Lower leg skin (tissue), 4 donors: ENCODE measurements around the gene ZNF138. TPM values are rescaled to one million over a fixed set of nuclear protein-coding genes. Genes with fewer than 3 reads are reported as not detected.
A peak's percentile ranks its signal among the peaks of the same experiment; 100 is the strongest.
"Not testable (repeated sequence)": the region's sequence is repeated elsewhere in the genome, so short reads cannot be mapped to it uniquely, and the experiment has no call there.

Experiments
- DNase-seq, 2 donors: peaks; one replicate each; pipeline ENCODE4 v3.0.0-alpha.2; 2019; ENCODE audit warnings: low spot score in 2 of 2
- H3K4me3 ChIP-seq: fragments of 200-600 bp; sonication (generic); 2 replicates; pipeline ENCODE4 v1.5.1; 2017; ENCODE audit warnings: mild to moderate bottlenecking, low read depth; ENCODE audit not compliant: poor library complexity, severe bottlenecking
- CTCF ChIP-seq, 3 donors: fragments of 450-650 bp; IDR thresholded peaks; one replicate each; pipeline ENCODE4 v1.5.1; 2016; ENCODE audit warnings: antibody characterized with exemption in 3 of 3, mild to moderate bottlenecking in 3 of 3, moderate library complexity in 2 of 3
- POLR2A ChIP-seq, 2 donors: fragments of 450-650 bp; IDR thresholded peaks; one replicate each; pipeline ENCODE4 v1.6.1; 2016 to 2017; ENCODE audit warnings: antibody characterized with exemption in 2 of 2, mild to moderate bottlenecking in 1 of 2, moderate library complexity in 1 of 2
- WGBS, 2 donors: methylation state at CpG; one replicate each; pipeline ENCODE4 v1.1.5; 2018; 5-methylcytosine and 5-hydroxymethylcytosine counted together
- intact Hi-C: fragments of 100-400 bp; cut with DNase I; formaldehyde crosslinking; loops from one replicate; pipeline ENCODE4 v1.15.0; 2023; ENCODE audit warnings: low total_unique reads
- total RNA-seq, 4 donors: library from RNA; depleted of rRNA; stranded (reverse); fragments of >200 nt; gene quantifications; one replicate each; pipeline ENCODE4 v1.1.0, GENCODE V29; 2016

The ZNF138 gene
- total RNA-seq, 4 donors from 2014 or later, result 21.8 to 36.0 (median 25.2) TPM

- no peak overlapping the region for H3K4me3 ChIP-seq
- TF ChIP-seq POLR2A (IDR thresholded peaks at IDR 0.05) (no peak), CTCF (IDR thresholded peaks at IDR 0.05) (no peak)
- 84 to 97% methylated on average over 4 of the region's 4 CpGs for WGBS, 2 donors
- DNase-seq, result no peak
- intact Hi-C loops, result no loop called here
Measured at GRCh38 chr7:64832136-64832535, 37.9 kb downstream of the ZNF138 start.

- no peak overlapping the region for H3K4me3 ChIP-seq
- TF ChIP-seq POLR2A (IDR thresholded peaks at IDR 0.05), result no peak
- TF ChIP-seq CTCF (IDR thresholded peaks at IDR 0.05), result no peak
- WGBS, 2 donors, result 84 to 87% methylated on average over 16 of the region's 16 CpGs
- intact Hi-C loops, result no loop called here
- no peak for DNase-seq
Measured at GRCh38 chr7:64834989-64835388, 40.8 kb downstream of the ZNF138 start.

GRCh38 chr7:64835856-64836255, 41.6 kb downstream of the ZNF138 start:
- H3K4me3 ChIP-seq, intact Hi-C loops, DNase-seq: not testable (repeated sequence)
- 88 to 91% methylated on average over 8 of the region's 8 CpGs for WGBS, 2 donors

GRCh38 chr7:64838051-64838450, 43.8 kb downstream of the ZNF138 start:
- H3K4me3 ChIP-seq, DNase-seq, intact Hi-C loops: not testable (repeated sequence)
- WGBS, 2 donors, result 80 to 96% methylated on average over 2 to 5 of the region's 17 CpGs

GRCh38 chr7:64838691-64839090, 44.5 kb downstream of the ZNF138 start:
- no peak overlapping the region for H3K4me3 ChIP-seq
- intact Hi-C loops, result no loop called here
- WGBS, 2 donors, result 78 to 81% methylated on average over 14 of the region's 14 CpGs
- no peak for DNase-seq
- TF ChIP-seq CTCF (IDR thresholded peaks at IDR 0.05) (no peak), POLR2A (IDR thresholded peaks at IDR 0.05) (no peak)

GRCh38 chr7:64839910-64840309, 45.7 kb downstream of the ZNF138 start:
- no peak for DNase-seq
- TF ChIP-seq POLR2A (IDR thresholded peaks at IDR 0.05), result no peak
- no peak for TF ChIP-seq CTCF (IDR thresholded peaks at IDR 0.05)
- H3K4me3 ChIP-seq, result no peak overlapping the region
- 94 to 97% methylated on average over 16 of the region's 16 CpGs for WGBS, 2 donors
- intact Hi-C loops, result no loop called here

- TF ChIP-seq POLR2A (IDR thresholded peaks at IDR 0.05), result no peak
- TF ChIP-seq CTCF (IDR thresholded peaks at IDR 0.05), result no peak
- intact Hi-C loops, result no loop called here
- no peak overlapping the region for H3K4me3 ChIP-seq
- DNase-seq, result peak in 1 of 2 donors; percentile 66
- 31 to 38% methylated on average over 5 of the region's 5 CpGs for whole genome bisulfite sequencing, 2 donors
Measured at GRCh38 chr7:64849250-64849923, 55.2 kb downstream of the ZNF138 start.
